ENCODE results near the gene LRRC75A. TPM values are rescaled to one million over a fixed set of nuclear protein-coding genes. Genes with fewer than 3 reads are reported as not detected.
A peak's percentile ranks its signal among the peaks of the same experiment; 100 is the strongest.

LRRC75A gene
- polyA plus RNA-seq (2013), result 0.15 and 0.17 TPM in 2 replicates

- H2BK120ac ChIP-seq (ENCODE audit: insufficient read depth, low read length, poor library complexity), result no peak within 1 kb of the TSS
- peak within 1 kb of the TSS; percentile 80 for H3K4me2 ChIP-seq (ENCODE audit: low read length)
- peak within 1 kb of the TSS; percentile 40 for H2AFZ ChIP-seq (ENCODE audit: insufficient read depth, low read length, poor library complexity)
- H4K8ac ChIP-seq (ENCODE audit: low read depth, low read length), result no peak within 1 kb of the TSS
- DNase-seq, result peak in 1 of 2 donors; percentile 30
- no peak within 1 kb of the TSS for H2AK5ac ChIP-seq (ENCODE audit: low read length)
- no peak within 1 kb of the TSS for H3K23ac ChIP-seq (ENCODE audit: low read length)
- H3K36me3 ChIP-seq (ENCODE audit: control insufficient read depth in 1 of 2, insufficient read depth in 2 of 2, low read length in 2 of 2), result no peaks in the 10 kb centered on the region
- H2BK5ac ChIP-seq (ENCODE audit: low read depth, low read length, poor library complexity), result no peak within 1 kb of the TSS
- H4K12ac ChIP-seq (ENCODE audit: low read depth, low read length), result no peak within 1 kb of the TSS
- no peaks in the 10 kb centered on the region for H3K9me3 ChIP-seq (ENCODE audit: insufficient read depth, low read depth, low read length)
- no peaks in the 10 kb centered on the region for H3K79me2 ChIP-seq (ENCODE audit: control insufficient read depth, insufficient read depth, low read length, poor library complexity)
- H3K4ac ChIP-seq (ENCODE audit: low read depth, low read length), result no peak within 1 kb of the TSS
- WGBS (ENCODE audit: extremely low coverage, insufficient coverage, insufficient read length), result no CpG with 5 or more reads among the region's 134 CpGs
- no peaks in the 10 kb centered on the region for H3K79me1 ChIP-seq (ENCODE audit: low read length)
- H3K4me1 ChIP-seq (ENCODE audit: control insufficient read depth in 1 of 2, insufficient read depth in 2 of 2, low read length in 2 of 2), result peaks cover 0 to 7% of the 10 kb centered on the region in 2 experiments
- no peak within 1 kb of the TSS for H3K27ac ChIP-seq (ENCODE audit: low read depth, low read length)
- no peak within 1 kb of the TSS for H3K18ac ChIP-seq (ENCODE audit: low read length)
- no peak within 1 kb of the TSS for H3K14ac ChIP-seq (ENCODE audit: low read length)
- H3K4me3 ChIP-seq (ENCODE audit: low read depth, low read length), result peak within 1 kb of the TSS; percentile 70
- no peak within 1 kb of the TSS for H3K9ac ChIP-seq (ENCODE audit: low read length)
- H4K91ac ChIP-seq (ENCODE audit: low read depth, low read length), result no peak within 1 kb of the TSS
- H3K27me3 ChIP-seq (ENCODE audit: insufficient read depth, low read length), result peaks cover 23% of the 10 kb centered on the region
- H2BK12ac ChIP-seq (ENCODE audit: low read length), result no peak within 1 kb of the TSS
These were observed at the start of gene LRRC75A for GRCh38 chr17:16491703-16492612. LRRC75A (minus strand) TSS chr17:16492193; CDS start chr17:16491990, 203 bp downstream.

GRCh38 chr17:16537130-16537458 is 45.1 kb upstream of the LRRC75A start:
- DNase-seq, result no peak

GRCh38 chr17:16534236-16534635 is 42.2 kb upstream of the LRRC75A start:
- Histone ChIP-seq H3K4me2 (ENCODE audit: low read length) (no peak overlapping the region), H3K4me1 (ENCODE audit: control insufficient read depth in 1 of 2, insufficient read depth in 2 of 2, low read length in 2 of 2) (no peaks in the 10 kb centered on the region), H3K9ac (ENCODE audit: low read length) (no peak overlapping the region), H4K8ac (ENCODE audit: low read depth, low read length) (no peak overlapping the region), H2BK12ac (ENCODE audit: low read length) (no peak overlapping the region), H3K4ac (ENCODE audit: low read depth, low read length) (no peak overlapping the region), H3K14ac (ENCODE audit: low read length) (no peak overlapping the region), H3K79me1 (ENCODE audit: low read length) (peaks cover 6% of the 10 kb centered on the region), H3K4me3 (ENCODE audit: low read depth, low read length) (no peak overlapping the region), H3K27ac (ENCODE audit: low read depth, low read length) (no peak overlapping the region), H3K27me3 (ENCODE audit: insufficient read depth, low read length) (no peaks in the 10 kb centered on the region), H4K91ac (ENCODE audit: low read depth, low read length) (no peak overlapping the region), H4K12ac (ENCODE audit: low read depth, low read length) (no peak overlapping the region), H3K9me3 (ENCODE audit: insufficient read depth, low read depth, low read length) (no peaks in the 10 kb centered on the region), H2BK120ac (ENCODE audit: insufficient read depth, low read length, poor library complexity) (no peak overlapping the region), H3K79me2 (ENCODE audit: control insufficient read depth, insufficient read depth, low read length, poor library complexity) (peaks cover 3% of the 10 kb centered on the region), H2AK5ac (ENCODE audit: low read length) (no peak overlapping the region), H2AFZ (ENCODE audit: insufficient read depth, low read length, poor library complexity) (no peak overlapping the region), H3K36me3 (ENCODE audit: control insufficient read depth in 1 of 2, insufficient read depth in 2 of 2, low read length in 2 of 2) (no peaks in the 10 kb centered on the region), H2BK5ac (ENCODE audit: low read depth, low read length, poor library complexity) (no peak overlapping the region), H3K18ac (ENCODE audit: low read length) (no peak overlapping the region), H3K23ac (ENCODE audit: low read length) (no peak overlapping the region)
- WGBS (ENCODE audit: extremely low coverage, insufficient coverage, insufficient read length), result no CpG with 5 or more reads among the region's 1 CpG
- DNase-seq, result no peak

More at GRCh38 chr17:16537130-16537458, 45.1 kb upstream of the LRRC75A start:
- H2BK120ac ChIP-seq (ENCODE audit: insufficient read depth, low read length, poor library complexity), result no peak overlapping the region
- no peaks in the 10 kb centered on the region for H3K9me3 ChIP-seq (ENCODE audit: insufficient read depth, low read depth, low read length)
- WGBS (ENCODE audit: extremely low coverage, insufficient coverage, insufficient read length), result no CpG with 5 or more reads among the region's 2 CpGs
- no peaks in the 10 kb centered on the region for H3K36me3 ChIP-seq (ENCODE audit: control insufficient read depth in 1 of 2, insufficient read depth in 2 of 2, low read length in 2 of 2)
- H2AFZ ChIP-seq (ENCODE audit: insufficient read depth, low read length, poor library complexity), result no peak overlapping the region
- H3K79me2 ChIP-seq (ENCODE audit: control insufficient read depth, insufficient read depth, low read length, poor library complexity), result peaks cover 3% of the 10 kb centered on the region
- no peak overlapping the region for H3K18ac ChIP-seq (ENCODE audit: low read length)
- H3K79me1 ChIP-seq (ENCODE audit: low read length), result peaks cover 6% of the 10 kb centered on the region
- H3K14ac ChIP-seq (ENCODE audit: low read length), result no peak overlapping the region
- H2AK5ac ChIP-seq (ENCODE audit: low read length), result no peak overlapping the region
- H2BK12ac ChIP-seq (ENCODE audit: low read length), result no peak overlapping the region
- H3K27ac ChIP-seq (ENCODE audit: low read depth, low read length), result no peak overlapping the region
- no peak overlapping the region for H3K4me3 ChIP-seq (ENCODE audit: low read depth, low read length)
- no peak overlapping the region for H4K91ac ChIP-seq (ENCODE audit: low read depth, low read length)
- H3K4ac ChIP-seq (ENCODE audit: low read depth, low read length), result no peak overlapping the region
- H3K23ac ChIP-seq (ENCODE audit: low read length), result no peak overlapping the region
- H3K27me3 ChIP-seq (ENCODE audit: insufficient read depth, low read length), result no peaks in the 10 kb centered on the region
- H3K4me1 ChIP-seq (ENCODE audit: control insufficient read depth in 1 of 2, insufficient read depth in 2 of 2, low read length in 2 of 2), result no peaks in the 10 kb centered on the region
- no peak overlapping the region for H4K8ac ChIP-seq (ENCODE audit: low read depth, low read length)
- no peak overlapping the region for H2BK5ac ChIP-seq (ENCODE audit: low read depth, low read length, poor library complexity)
- H4K12ac ChIP-seq (ENCODE audit: low read depth, low read length), result no peak overlapping the region
- H3K9ac ChIP-seq (ENCODE audit: low read length), result no peak overlapping the region
- H3K4me2 ChIP-seq (ENCODE audit: low read length), result peak overlapping the region; percentile 5

GRCh38 chr17:16529906-16530305 is 37.9 kb upstream of the LRRC75A start:
- no peak overlapping the region for H3K9ac ChIP-seq (ENCODE audit: low read length)

More at GRCh38 chr17:16529906-16530305, 37.9 kb upstream of the LRRC75A start:
- Histone ChIP-seq H3K79me2 (ENCODE audit: control insufficient read depth, insufficient read depth, low read length, poor library complexity) (no peaks in the 10 kb centered on the region), H2BK120ac (ENCODE audit: insufficient read depth, low read length, poor library complexity) (no peak overlapping the region), H2BK12ac (ENCODE audit: low read length) (no peak overlapping the region), H2AK5ac (ENCODE audit: low read length) (no peak overlapping the region), H4K12ac (ENCODE audit: low read depth, low read length) (no peak overlapping the region), H3K14ac (ENCODE audit: low read length) (no peak overlapping the region), H3K27me3 (ENCODE audit: insufficient read depth, low read length) (no peaks in the 10 kb centered on the region), H3K4me3 (ENCODE audit: low read depth, low read length) (no peak overlapping the region), H3K79me1 (ENCODE audit: low read length) (no peaks in the 10 kb centered on the region), H3K9me3 (ENCODE audit: insufficient read depth, low read depth, low read length) (no peaks in the 10 kb centered on the region), H3K4ac (ENCODE audit: low read depth, low read length) (no peak overlapping the region), H2AFZ (ENCODE audit: insufficient read depth, low read length, poor library complexity) (no peak overlapping the region), H4K91ac (ENCODE audit: low read depth, low read length) (no peak overlapping the region), H3K36me3 (ENCODE audit: control insufficient read depth in 1 of 2, insufficient read depth in 2 of 2, low read length in 2 of 2) (no peaks in the 10 kb centered on the region), H4K8ac (ENCODE audit: low read depth, low read length) (no peak overlapping the region), H3K23ac (ENCODE audit: low read length) (no peak overlapping the region), H2BK5ac (ENCODE audit: low read depth, low read length, poor library complexity) (no peak overlapping the region), H3K18ac (ENCODE audit: low read length) (no peak overlapping the region), H3K27ac (ENCODE audit: low read depth, low read length) (no peak overlapping the region), H3K4me1 (ENCODE audit: control insufficient read depth in 1 of 2, insufficient read depth in 2 of 2, low read length in 2 of 2) (no peaks in the 10 kb centered on the region), H3K4me2 (ENCODE audit: low read length) (no peak overlapping the region)
- no CpG with 5 or more reads among the region's 4 CpGs for WGBS (ENCODE audit: extremely low coverage, insufficient coverage, insufficient read length)
- no peak for DNase-seq

Measured in trophoblast cell (in vitro differentiated cells and primary cell).